ENCODE measurements around the gene PSMC6. TPM values are rescaled to one million over a fixed set of nuclear protein-coding genes. Genes with fewer than 3 reads are reported as not detected.
A peak's percentile ranks its signal among the peaks of the same experiment; 100 is the strongest.
"Not testable (repeated sequence)": the region's sequence is repeated elsewhere in the genome, so short reads cannot be mapped to it uniquely, and the experiment has no call there.

Gene PSMC6
- total and polyA plus RNA-seq, 12 donors = 78.5 to 99.4 (median 89.1) TPM

DNA sequence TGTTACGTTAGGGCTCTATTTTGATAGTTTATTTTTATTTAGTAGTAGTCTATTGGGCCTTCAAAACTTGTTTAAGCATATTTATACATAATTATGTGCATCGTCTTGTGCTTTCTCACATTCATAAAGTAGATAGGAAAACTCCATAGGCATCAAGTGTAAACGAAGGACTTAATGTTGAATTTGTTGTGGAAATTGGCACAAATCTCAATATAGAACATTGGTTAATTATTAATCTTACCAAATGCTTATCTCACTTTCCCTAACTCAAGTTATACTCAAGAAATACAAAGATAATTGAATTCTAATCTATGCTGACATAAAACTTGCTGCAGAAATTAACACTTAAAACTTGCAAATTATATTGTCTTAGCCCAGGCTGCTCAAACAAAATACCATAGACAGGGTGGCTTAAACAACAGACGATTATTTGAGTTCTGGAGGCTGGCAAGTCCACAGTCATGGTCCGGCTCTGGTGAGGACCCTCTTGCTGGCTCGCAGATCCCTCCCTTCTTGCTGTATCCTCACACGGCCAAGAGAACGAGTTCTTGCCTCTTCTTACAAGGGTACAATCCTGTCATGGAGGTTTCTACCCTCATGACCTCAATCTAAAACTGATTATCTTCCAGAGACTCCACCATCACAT lies 41.8 kb downstream of the PSMC6 start:
- intact Hi-C loops (cut with DNase I) = no loop called here
- ATAC-seq (no peak), DNase-seq (no peak)
- Histone ChIP-seq H3K4me3 (no peak overlapping the region), H3K27ac (no peak overlapping the region), H3K27me3 (no peaks in the 10 kb centered on the region), H3K4me1 (peaks cover 0 to 5% (median 0%) of the 10 kb centered on the region in 9 donors), H3K36me3 (peaks cover 0 to 82% (median 26%) of the 10 kb centered on the region in 9 donors), H3K9me3 (no peaks in the 10 kb centered on the region)
- TF ChIP-seq, protein P1, sequence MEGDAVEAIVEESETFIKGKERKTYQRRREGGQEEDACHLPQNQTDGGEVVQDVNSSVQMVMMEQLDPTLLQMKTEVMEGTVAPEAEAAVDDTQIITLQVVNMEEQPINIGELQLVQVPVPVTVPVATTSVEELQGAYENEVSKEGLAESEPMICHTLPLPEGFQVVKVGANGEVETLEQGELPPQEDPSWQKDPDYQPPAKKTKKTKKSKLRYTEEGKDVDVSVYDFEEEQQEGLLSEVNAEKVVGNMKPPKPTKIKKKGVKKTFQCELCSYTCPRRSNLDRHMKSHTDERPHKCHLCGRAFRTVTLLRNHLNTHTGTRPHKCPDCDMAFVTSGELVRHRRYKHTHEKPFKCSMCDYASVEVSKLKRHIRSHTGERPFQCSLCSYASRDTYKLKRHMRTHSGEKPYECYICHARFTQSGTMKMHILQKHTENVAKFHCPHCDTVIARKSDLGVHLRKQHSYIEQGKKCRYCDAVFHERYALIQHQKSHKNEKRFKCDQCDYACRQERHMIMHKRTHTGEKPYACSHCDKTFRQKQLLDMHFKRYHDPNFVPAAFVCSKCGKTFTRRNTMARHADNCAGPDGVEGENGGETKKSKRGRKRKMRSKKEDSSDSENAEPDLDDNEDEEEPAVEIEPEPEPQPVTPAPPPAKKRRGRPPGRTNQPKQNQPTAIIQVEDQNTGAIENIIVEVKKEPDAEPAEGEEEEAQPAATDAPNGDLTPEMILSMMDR (IDR thresholded peaks at IDR 0.05) = no peak
- WGBS, 2 donors = 94 to 95% methylated on average over 8 of the region's 8 CpGs

GRCh38 chr14:52755607-52756316 lies 48.8 kb downstream of the PSMC6 start:
- Histone ChIP-seq H3K4me3 (no peak overlapping the region), H3K9me3 (no peaks in the 10 kb centered on the region), H3K36me3 (peaks cover 0 to 76% (median 20%) of the 10 kb centered on the region in 9 donors), H3K4me1 (no peaks in the 10 kb centered on the region), H3K27me3 (no peaks in the 10 kb centered on the region), H3K27ac (no peak overlapping the region)
- intact Hi-C loops (cut with DNase I) = no loop called here
- DNase-seq (no peak), ATAC-seq (no peak)
- 94 to 97% methylated on average over 5 of the region's 5 CpGs for WGBS, 2 donors
- TF ChIP-seq, protein P1 (IDR thresholded peaks at IDR 0.05) = no peak

DNA sequence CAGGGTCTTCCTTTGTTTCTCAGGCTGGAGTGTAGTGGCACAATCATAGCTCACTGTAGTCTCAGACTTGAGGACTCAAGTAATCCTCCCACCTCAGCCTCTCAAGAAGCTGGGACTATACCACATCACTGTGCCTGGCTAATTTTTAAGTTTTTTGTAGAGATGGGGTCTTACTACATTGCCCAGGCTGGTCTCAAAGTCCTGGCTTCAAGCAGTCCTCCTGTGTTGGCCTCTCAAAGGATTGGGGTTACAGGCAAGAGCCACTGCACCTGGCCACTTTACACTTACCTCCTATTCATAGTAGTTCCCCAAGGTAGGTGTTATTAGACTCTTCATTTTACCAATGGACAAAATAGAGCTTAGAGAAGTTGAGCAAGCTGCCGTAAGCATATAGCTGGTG lies 52.1 kb downstream of the PSMC6 start:
- H3K36me3 ChIP-seq = peaks cover 0 to 78% (median 23%) of the 10 kb centered on the region in 9 donors
- intact Hi-C loops (cut with DNase I) = no loop called here

DNA sequence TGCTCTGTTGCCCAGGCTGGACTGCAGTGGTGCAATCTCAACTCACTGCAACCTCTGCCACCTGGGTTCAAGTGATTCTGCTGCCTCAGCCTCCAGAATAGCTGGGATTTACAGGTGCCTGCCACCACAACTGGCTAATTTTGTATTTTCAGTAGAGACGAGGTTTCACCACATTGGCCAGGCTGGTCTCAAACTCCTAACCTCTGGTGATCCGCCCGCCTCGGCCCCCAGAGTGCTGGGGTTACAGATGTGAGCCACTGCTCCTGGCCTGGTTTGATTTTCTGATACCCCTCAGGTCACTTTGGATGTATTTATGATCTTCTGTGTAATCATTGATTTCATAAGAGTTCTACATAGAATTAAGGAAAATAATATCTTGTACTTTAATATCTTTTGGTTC lies 55.9 kb downstream of the PSMC6 start:
- ATAC-seq; intact Hi-C loops (cut with DNase I); H3K4me3 ChIP-seq; H3K27me3 ChIP-seq; DNase-seq; H3K4me1 ChIP-seq; H3K9me3 ChIP-seq: not testable (repeated sequence)
- Histone ChIP-seq H3K27ac (peak overlapping the region in 1 of 10 donors; percentile 31), H3K36me3 (peaks cover 0 to 81% (median 23%) of the 10 kb centered on the region in 9 donors)
- 97 to 99% methylated on average over 4 of the region's 4 CpGs for WGBS, 2 donors

More for the DNA sequence above, 52.1 kb downstream of the PSMC6 start:
- Histone ChIP-seq H3K27me3 (no peaks in the 10 kb centered on the region), H3K27ac (no peak overlapping the region), H3K4me1 (peaks cover 0 to 10% (median 0%) of the 10 kb centered on the region in 9 donors), H3K9me3 (no peaks in the 10 kb centered on the region), H3K4me3 (no peak overlapping the region)
- TF ChIP-seq, protein P1 (IDR thresholded peaks at IDR 0.05) = no peak
- ATAC-seq = no peak
- DNase-seq = no peak
- 98 to 100% methylated on average over 1 of the region's 1 CpG for WGBS, 2 donors

All from heart right ventricle (tissue), 16 donors.